ENCODE data around the gene R3HDM2. TPM values are rescaled to one million over a fixed set of nuclear protein-coding genes. Genes with fewer than 3 reads are reported as not detected.

R3HDM2 gene
- total and polyA plus RNA-seq, 2 of the 13 experiments (the other 11 are each of a cell fraction or from before 2014, with no cell fraction given) = 11.1 to 23.5 TPM

- no peak for TF ChIP-seq ZFP90 (CRISPR knock-in tag; IDR thresholded peaks at IDR 0.05; ENCODE audit: borderline replicate concordance)
- no peak for TF ChIP-seq EEA1 (CRISPR knock-in tag; IDR thresholded peaks at IDR 0.05; ENCODE audit: borderline replicate concordance)
- no peak for TF ChIP-seq ZNF549 (CRISPR knock-in tag; IDR thresholded peaks at IDR 0.05)
Measured at GRCh38 chr12:57334219-57334618, 96.6 kb downstream of the R3HDM2 start (continued).

- CTCF ChIA-PET (ENCODE audit: low intra/inter-chr PET ratio, low total read pairs) = no interaction called here
- 96% methylated on average over 3 of the region's 3 CpGs for WGBS (ENCODE audit: low lambda C conversion rate)
Measured at GRCh38 chr12:57332646-57333312, 98.1 kb downstream of the R3HDM2 start.

More at GRCh38 chr12:57332646-57333312, 98.1 kb downstream of the R3HDM2 start:
- in situ Hi-C loops (cut with HindIII; ENCODE audit: extremely low pct_ligation_motif_present, low pct_unique_long_range_greater_than_20kb) = no loop called here
- Histone ChIP-seq H3K9me3 (ENCODE audit: low read length) (no peaks in the 10 kb centered on the region), H3K4me2 (ENCODE audit: low read depth, low read length) (no peak overlapping the region), H3K79me2 (ENCODE audit: insufficient read depth, low read length) (no peaks in the 10 kb centered on the region), H4K20me1 (ENCODE audit: insufficient read depth, low read length) (no peaks in the 10 kb centered on the region), H3K27me3 (ENCODE audit: control insufficient read depth in 1 of 2, insufficient read depth in 2 of 2, low read length in 2 of 2) (no peaks in the 10 kb centered on the region), H3K9ac (ENCODE audit: insufficient read depth, low read depth, low read length) (no peak overlapping the region), H3K27ac (ENCODE audit: extremely low read length, insufficient read depth, low read length) (no peak overlapping the region), H3K4me3 (replicated peaks in 1 of 3; ENCODE audit: insufficient read depth in 1 of 3, low read depth in 2 of 3, low read length in 3 of 3) (no peak overlapping the region), H2AFZ (ENCODE audit: low read length) (no peak overlapping the region), H3K4me1 (ENCODE audit: insufficient read depth, low read length) (no peaks in the 10 kb centered on the region), H3K36me3 (replicated peaks in 1 of 2; ENCODE audit: control insufficient read depth in 1 of 2, insufficient read depth in 2 of 2, low read length in 2 of 2) (no peaks in the 10 kb centered on the region)
- intact Hi-C loops (cut with micrococcal nuclease; ENCODE audit: unreplicated experiment) = no loop called here
- no peak for ATAC-seq
- BruUV-seq (replicated peaks) = no TSS peak
- POLR2A ChIA-PET = no interaction called here
- TF ChIP-seq PRPF4 (IDR thresholded peaks at IDR 0.05; ENCODE audit: low read depth, low read length, poor library complexity, severe bottlenecking) = no peak
- no peak for TF ChIP-seq TERF1 (CRISPR knock-in tag; IDR thresholded peaks at IDR 0.05)
- no peak for TF ChIP-seq GABPA (IDR thresholded peaks at IDR 0.05; ENCODE audit: low read depth, low read length)
- no peak for TF ChIP-seq GABPA (CRISPR knock-in tag; IDR thresholded peaks at IDR 0.05; ENCODE audit: low read depth)
- TF ChIP-seq HIC2 (CRISPR knock-in tag; IDR thresholded peaks at IDR 0.05; ENCODE audit: low read depth) = no peak
- TF ChIP-seq ZBTB7A (CRISPR knock-in tag; IDR thresholded peaks at IDR 0.05) = no peak
- TF ChIP-seq SNRNP70 (IDR thresholded peaks at IDR 0.05; ENCODE audit: low read depth, low read length) = no peak
- FAIRE-seq = no peak
- no peak for DNase-seq (ENCODE audit: low spot score)
